HG03060 (cell line): ENCODE measurements around the gene POLQ.
"Not testable (repeated sequence)": the region's sequence is repeated elsewhere in the genome, so short reads cannot be mapped to it uniquely, and the experiment has no call there.

Source experiments
- ATAC-seq: cut with Tn5 transposase; IDR thresholded peaks from one replicate; pipeline ENCODE4 v1.9.1; 2021; ENCODE audit warnings: low read depth, moderate number of reproducible peaks; ENCODE audit not compliant: unreplicated experiment

POLQ gene

GRCh38 chr3:121431726-121432517 is 113.9 kb downstream of the POLQ start:
- peak; percentile 87 for ATAC-seq

- ATAC-seq = no peak
Observed at GRCh38 chr3:121430664-121431215, 115.0 kb downstream of the POLQ start.

GRCh38 chr3:121424549-121424948 is 121.2 kb downstream of the POLQ start:
- ATAC-seq = no peak

- no peak for ATAC-seq
Observed at GRCh38 chr3:121418182-121418581, 127.6 kb downstream of the POLQ start.

GRCh38 chr3:121414924-121415323 is 130.9 kb downstream of the POLQ start:
- no peak for ATAC-seq

- ATAC-seq = no peak
Observed at GRCh38 chr3:121411523-121411922, 134.3 kb downstream of the POLQ start.

GRCh38 chr3:121405631-121406030 is 140.2 kb downstream of the POLQ start:
- no peak for ATAC-seq

GRCh38 chr3:121399820-121400219 is 146.0 kb downstream of the POLQ start:
- no peak for ATAC-seq

GRCh38 chr3:121398051-121398450 is 147.7 kb downstream of the POLQ start:
- not testable (repeated sequence) for ATAC-seq

- not testable (repeated sequence) for ATAC-seq
Observed at GRCh38 chr3:121395967-121396366, 149.8 kb downstream of the POLQ start.

- not testable (repeated sequence) for ATAC-seq
Observed at GRCh38 chr3:121388308-121388707, 157.5 kb downstream of the POLQ start.
